Measurements from ENCODE around the gene NEMP1.
A peak's percentile ranks its signal among the peaks of the same experiment; 100 is the strongest.
"Not testable (repeated sequence)": the region's sequence is repeated elsewhere in the genome, so short reads cannot be mapped to it uniquely, and the experiment has no call there.

The NEMP1 gene

DNA sequence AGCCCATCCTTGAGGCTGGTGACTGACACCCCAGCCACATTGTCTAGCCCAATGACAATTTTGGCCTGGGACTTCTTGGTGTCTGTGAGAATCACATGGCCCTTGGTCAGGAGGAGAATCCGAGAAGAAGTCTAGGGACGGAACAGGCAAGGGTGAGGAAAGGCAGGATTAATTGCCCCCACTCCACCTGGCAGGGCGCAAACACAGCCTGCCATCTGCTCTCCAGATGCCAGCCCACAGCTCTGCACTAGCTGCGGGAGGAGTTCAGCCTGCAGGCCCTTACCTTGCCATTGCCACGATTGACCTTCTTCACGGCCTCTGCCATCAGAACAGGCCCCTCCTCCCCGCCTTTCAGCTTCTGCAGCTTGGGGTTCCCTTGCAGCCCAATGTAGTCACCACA, 49.1 kb downstream of the NEMP1 start:
- no peak for DNase-seq (ENCODE audit: low read depth)

- DNase-seq (ENCODE audit: low read depth): no peak
Measured at GRCh38 chr12:57027805-57028153, 50.8 kb downstream of the NEMP1 start.

- peak; percentile 64 for DNase-seq (ENCODE audit: low read depth)
Measured at GRCh38 chr12:57027011-57027804, 51.4 kb downstream of the NEMP1 start.

GRCh38 chr12:57025196-57025595, 53.4 kb downstream of the NEMP1 start:
- DNase-seq (ENCODE audit: low read depth): no peak

DNA sequence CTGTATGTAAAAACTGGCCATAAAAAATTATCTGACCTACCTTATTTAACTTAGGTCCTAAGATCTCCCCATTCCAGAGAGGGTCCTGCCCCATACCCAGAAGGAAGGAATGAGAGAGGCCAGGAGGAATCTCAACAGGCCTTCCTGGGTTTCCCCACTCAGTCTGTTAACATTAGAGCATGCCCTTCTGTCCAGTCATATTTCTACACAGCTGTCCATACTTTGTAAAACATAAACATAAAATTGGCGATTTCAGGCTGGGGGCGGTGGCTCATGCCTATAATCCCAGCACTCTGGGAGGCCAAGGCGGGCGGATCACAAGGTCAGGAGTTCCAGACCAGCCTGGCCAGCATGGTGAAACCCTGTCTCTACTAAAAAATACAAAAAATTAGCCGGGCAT, 56.3 kb downstream of the NEMP1 start:
- DNase-seq (ENCODE audit: low read depth): not testable (repeated sequence)

GRCh38 chr12:57019983-57020719, 58.4 kb downstream of the NEMP1 start:
- no peak for DNase-seq (ENCODE audit: low read depth)

DNA sequence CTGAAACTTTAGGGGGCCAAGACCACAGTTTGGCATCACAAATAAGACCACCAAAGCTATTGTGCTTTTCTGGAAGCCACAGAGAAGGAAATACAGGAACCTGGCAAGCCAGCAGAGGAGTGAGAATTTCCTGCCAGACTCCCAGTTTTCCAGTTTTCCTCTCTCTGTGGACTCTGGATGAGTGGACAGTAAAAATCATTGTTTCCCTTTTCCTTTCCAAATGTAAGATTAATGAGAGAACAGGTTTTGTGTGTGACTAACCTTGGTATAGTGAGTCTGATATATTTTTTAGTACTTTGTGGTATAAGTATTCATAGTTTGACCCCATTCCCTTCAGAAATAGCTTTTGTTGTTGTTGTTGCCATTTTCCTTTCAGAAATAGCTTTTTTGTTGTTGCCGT, 59.7 kb downstream of the NEMP1 start:
- no peak for DNase-seq (ENCODE audit: low read depth)

- DNase-seq (ENCODE audit: low read depth): not testable (repeated sequence)
Measured at GRCh38 chr12:57018353-57018752, 60.2 kb downstream of the NEMP1 start.

DNA sequence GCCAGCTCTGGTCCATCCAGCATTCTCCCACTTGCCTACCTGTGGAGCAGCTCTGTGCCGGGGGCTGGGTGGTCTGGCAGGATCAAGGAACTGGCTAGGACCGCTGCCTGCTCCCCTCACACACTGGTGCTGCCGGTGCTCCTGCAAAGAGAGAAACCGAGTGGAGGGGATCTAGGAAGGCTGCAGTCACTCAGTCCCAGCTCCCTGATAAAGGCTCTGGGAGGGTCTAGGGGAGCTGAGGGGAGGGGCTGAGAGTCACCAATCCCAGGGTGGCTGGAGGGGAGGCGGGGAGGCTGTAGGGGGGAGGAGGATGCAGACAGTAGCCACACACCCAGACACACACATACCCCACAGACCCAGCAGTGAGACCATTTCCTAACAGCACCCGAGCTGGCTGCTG, 62.2 kb downstream of the NEMP1 start, which contains the start of gene TAC3:
TSS of gene TAC3 (minus strand) at position 182 of the 400 bp plus-strand sequence. CDS start 732 bp downstream, outside the sequence.
- DNase-seq (ENCODE audit: low read depth): no peak

DNA sequence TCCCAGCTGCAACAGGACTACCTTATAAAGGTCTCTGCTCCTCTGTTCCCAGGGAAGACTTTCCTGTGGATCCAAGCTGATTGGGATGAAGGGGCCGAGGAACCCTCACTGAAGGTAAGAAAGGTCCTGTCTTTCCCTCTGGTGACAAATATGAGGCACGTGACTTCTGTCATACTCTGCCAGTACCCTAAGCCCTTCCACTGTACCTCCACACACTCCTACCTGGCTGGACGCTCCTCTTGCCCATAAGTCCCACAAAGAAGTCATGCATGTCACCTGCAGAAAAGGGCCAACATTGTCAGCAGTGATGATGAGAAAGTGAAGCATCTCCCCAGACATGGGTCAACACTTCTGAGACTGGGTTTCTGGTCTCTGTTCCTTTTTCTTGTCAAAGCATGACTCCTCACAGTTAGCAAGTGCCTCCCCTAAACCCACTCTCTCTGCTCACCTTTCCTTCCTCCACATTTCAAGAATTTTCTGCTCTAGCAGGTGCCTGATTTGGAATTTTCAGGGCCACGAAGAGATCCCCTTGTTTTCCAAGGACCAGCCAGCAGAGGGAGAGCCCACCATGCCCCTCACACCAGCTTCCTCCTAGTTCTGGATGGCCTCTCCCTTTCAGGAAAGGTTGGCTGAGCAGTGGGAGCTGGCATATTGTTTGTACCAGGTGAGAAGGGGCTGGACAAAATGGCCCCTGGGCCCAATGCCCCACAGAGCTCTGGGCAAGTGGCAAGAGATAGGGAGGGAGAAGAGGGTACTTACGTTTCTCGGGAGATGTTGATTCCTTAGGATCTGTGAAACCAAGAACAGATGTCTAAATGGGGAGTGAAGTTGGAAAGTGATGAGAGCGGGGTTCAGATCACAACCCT, 65.8 kb downstream of the NEMP1 start:
- DNase-seq (ENCODE audit: low read depth): no peak

GRCh38 chr12:57011438-57012424, 66.9 kb downstream of the NEMP1 start:
- DNase-seq (ENCODE audit: low read depth): no peak

DNA sequence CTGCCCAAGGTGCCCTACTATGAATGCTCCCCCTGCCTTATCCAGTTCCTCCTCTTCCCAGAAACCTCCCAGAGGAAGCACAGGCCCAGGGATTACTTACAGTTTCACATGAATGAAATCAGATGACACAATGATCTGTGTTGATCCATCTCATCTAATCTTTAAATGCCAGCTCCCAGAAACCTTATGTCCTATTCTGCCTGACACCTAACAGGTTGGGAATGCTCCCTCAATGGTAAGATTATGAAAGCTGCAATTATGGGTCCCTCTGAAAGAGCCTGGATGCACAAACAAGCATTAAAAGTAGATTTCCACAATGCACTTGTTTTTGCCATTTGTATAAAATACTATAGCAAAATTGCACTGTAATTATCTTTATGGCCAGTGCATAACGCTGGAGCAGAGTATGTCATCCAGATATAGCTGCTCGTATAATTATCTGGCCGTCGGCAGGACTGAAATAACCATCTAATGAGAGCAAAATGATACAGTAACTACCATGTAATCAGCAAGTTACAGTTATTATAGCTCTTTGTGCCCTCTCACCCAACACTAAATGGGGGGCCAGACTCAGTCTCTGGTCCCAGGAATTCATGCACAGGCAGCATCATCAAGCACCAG, 67.9 kb downstream of the NEMP1 start:
- no peak for DNase-seq (ENCODE audit: low read depth)

GRCh38 chr12:57009949-57010626, 68.5 kb downstream of the NEMP1 start:
- no peak for DNase-seq (ENCODE audit: low read depth)

GRCh38 chr12:57008178-57008577, 70.4 kb downstream of the NEMP1 start:
- no peak for DNase-seq (ENCODE audit: low read depth)

DNA sequence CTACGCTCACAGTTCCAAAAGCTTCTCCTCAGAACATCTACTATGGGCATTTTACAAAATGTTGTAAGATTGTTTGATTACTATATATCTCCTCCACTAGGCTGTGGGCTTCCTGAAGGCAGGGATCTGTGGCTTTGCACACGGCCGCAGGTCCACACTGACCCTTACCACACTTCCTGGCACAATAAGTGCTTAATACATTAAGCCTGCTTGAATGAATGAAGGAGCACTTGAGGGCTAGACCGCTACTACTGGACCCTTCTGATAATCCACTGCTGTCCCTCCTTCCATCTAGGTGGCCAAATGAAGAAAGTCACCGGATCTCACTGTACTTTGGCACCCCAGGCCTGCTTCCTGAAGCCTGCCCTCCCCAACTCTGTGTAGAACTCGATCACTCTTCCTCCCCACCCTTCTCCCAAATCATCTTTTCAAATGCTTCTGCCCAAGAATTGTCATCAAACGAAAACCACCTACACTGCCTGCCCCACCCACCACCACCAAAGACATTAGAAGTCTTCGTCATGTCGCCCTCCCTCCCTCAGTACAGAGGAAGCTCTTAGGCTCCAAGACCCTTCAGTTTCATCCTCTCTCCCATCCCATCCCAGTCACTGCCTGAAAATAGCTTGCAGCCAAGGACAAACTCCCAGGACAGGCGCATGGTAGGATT, 71.6 kb downstream of the NEMP1 start:
- DNase-seq (ENCODE audit: low read depth): peak; percentile 68

GRCh38 chr12:57005980-57006808, 72.4 kb downstream of the NEMP1 start, which contains the start of gene ZBTB39:
Gene ZBTB39, minus strand, starts transcription at chr12:57006546. Its CDS starts 1,629 bp downstream, at chr12:57004917.
- no peak for DNase-seq (ENCODE audit: low read depth)
